Measurements from ENCODE around the gene PMS2.
"Not testable (repeated sequence)": the region's sequence is repeated elsewhere in the genome, so short reads cannot be mapped to it uniquely, and the experiment has no call there.

DNA sequence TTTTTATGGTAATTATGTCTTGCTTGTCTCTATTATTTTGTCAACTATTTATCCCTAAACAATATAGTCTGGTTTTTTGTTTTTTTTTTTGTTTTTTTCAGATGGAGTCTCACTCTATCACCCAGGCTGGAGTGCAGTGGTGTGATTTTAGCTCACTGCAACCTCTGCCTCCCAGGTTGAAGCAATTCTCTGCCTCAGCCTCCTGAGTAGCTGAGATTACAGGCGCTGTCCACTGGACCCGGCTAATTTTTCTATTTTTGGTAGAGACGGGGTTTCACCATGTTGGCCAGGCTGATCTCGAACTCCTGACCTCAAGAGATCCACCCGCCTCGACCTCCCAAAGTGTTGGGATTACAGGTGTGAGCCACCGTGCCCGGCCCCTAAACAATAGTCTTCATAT is 1.5 kb upstream of the PMS2 start:
- TF ChIP-seq REST (IDR thresholded peaks at IDR 0.05; ENCODE audit: unreplicated experiment); CTCF (conservative IDR thresholded peaks at IDR 0.05; ENCODE audit: low read depth in 2 of 2); ZNF331 (CRISPR knock-in tag; IDR thresholded peaks at IDR 0.05; ENCODE audit: low read depth); EZH2phosphoT487 (IDR thresholded peaks at IDR 0.05; ENCODE audit: unreplicated experiment); POLR2AphosphoS5 (IDR thresholded peaks at IDR 0.05; ENCODE audit: low read depth); EZH2 (IDR thresholded peaks at IDR 0.05; ENCODE audit: low read depth, unreplicated experiment); JUNB (IDR thresholded peaks at IDR 0.05; ENCODE audit: unreplicated experiment); NANOG (IDR thresholded peaks at IDR 0.05; ENCODE audit: borderline replicate concordance); CREB1 (CRISPR knock-in tag; IDR thresholded peaks at IDR 0.05; ENCODE audit: low read depth); STAT1 (IDR thresholded peaks at IDR 0.05; ENCODE audit: unreplicated experiment); ZNF114 (CRISPR knock-in tag; IDR thresholded peaks at IDR 0.05): not testable (repeated sequence)
- TF ChIP-seq, protein P1, sequence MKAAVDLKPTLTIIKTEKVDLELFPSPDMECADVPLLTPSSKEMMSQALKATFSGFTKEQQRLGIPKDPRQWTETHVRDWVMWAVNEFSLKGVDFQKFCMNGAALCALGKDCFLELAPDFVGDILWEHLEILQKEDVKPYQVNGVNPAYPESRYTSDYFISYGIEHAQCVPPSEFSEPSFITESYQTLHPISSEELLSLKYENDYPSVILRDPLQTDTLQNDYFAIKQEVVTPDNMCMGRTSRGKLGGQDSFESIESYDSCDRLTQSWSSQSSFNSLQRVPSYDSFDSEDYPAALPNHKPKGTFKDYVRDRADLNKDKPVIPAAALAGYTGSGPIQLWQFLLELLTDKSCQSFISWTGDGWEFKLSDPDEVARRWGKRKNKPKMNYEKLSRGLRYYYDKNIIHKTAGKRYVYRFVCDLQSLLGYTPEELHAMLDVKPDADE (IDR thresholded peaks at IDR 0.05) = not testable (repeated sequence)
- TF ChIP-seq, protein P2, sequence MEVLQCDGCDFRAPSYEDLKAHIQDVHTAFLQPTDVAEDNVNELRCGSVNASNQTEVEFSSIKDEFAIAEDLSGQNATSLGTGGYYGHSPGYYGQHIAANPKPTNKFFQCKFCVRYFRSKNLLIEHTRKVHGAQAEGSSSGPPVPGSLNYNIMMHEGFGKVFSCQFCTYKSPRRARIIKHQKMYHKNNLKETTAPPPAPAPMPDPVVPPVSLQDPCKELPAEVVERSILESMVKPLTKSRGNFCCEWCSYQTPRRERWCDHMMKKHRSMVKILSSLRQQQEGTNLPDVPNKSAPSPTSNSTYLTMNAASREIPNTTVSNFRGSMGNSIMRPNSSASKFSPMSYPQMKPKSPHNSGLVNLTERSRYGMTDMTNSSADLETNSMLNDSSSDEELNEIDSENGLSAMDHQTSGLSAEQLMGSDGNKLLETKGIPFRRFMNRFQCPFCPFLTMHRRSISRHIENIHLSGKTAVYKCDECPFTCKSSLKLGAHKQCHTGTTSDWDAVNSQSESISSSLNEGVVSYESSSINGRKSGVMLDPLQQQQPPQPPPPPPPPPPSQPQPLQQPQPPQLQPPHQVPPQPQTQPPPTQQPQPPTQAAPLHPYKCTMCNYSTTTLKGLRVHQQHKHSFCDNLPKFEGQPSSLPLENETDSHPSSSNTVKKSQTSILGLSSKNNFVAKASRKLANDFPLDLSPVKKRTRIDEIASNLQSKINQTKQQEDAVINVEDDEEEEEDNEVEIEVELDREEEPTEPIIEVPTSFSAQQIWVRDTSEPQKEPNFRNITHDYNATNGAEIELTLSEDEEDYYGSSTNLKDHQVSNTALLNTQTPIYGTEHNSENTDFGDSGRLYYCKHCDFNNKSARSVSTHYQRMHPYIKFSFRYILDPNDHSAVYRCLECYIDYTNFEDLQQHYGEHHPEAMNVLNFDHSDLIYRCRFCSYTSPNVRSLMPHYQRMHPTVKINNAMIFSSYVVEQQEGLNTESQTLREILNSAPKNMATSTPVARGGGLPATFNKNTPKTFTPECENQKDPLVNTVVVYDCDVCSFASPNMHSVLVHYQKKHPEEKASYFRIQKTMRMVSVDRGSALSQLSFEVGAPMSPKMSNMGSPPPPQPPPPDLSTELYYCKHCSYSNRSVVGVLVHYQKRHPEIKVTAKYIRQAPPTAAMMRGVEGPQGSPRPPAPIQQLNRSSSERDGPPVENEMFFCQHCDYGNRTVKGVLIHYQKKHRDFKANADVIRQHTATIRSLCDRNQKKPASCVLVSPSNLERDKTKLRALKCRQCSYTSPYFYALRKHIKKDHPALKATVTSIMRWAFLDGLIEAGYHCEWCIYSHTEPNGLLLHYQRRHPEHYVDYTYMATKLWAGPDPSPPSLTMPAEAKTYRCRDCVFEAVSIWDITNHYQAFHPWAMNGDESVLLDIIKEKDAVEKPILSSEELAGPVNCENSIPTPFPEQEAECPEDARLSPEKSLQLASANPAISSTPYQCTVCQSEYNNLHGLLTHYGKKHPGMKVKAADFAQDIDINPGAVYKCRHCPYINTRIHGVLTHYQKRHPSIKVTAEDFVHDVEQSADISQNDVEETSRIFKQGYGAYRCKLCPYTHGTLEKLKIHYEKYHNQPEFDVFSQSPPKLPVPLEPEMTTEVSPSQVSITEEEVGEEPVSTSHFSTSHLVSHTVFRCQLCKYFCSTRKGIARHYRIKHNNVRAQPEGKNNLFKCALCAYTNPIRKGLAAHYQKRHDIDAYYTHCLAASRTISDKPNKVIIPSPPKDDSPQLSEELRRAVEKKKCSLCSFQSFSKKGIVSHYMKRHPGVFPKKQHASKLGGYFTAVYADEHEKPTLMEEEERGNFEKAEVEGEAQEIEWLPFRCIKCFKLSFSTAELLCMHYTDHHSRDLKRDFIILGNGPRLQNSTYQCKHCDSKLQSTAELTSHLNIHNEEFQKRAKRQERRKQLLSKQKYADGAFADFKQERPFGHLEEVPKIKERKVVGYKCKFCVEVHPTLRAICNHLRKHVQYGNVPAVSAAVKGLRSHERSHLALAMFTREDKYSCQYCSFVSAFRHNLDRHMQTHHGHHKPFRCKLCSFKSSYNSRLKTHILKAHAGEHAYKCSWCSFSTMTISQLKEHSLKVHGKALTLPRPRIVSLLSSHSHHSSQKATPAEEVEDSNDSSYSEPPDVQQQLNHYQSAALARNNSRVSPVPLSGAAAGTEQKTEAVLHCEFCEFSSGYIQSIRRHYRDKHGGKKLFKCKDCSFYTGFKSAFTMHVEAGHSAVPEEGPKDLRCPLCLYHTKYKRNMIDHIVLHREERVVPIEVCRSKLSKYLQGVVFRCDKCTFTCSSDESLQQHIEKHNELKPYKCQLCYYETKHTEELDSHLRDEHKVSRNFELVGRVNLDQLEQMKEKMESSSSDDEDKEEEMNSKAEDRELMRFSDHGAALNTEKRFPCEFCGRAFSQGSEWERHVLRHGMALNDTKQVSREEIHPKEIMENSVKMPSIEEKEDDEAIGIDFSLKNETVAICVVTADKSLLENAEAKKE (CRISPR knock-in tag; IDR thresholded peaks at IDR 0.05) = not testable (repeated sequence)
